Endothelial cell of umbilical vein (primary cell): Measurements from ENCODE around the gene OR2L2. TPM values are rescaled to one million over a fixed set of nuclear protein-coding genes. Genes with fewer than 3 reads are reported as not detected.

ENCODE experiments used
- Bru-seq: library from RNA; stranded (reverse); fragments of 400-500 nt; gene quantifications from one replicate; lab custom pipeline; 2021; lab: Mats Ljungman, UMichigan
- BruChase-seq, 2 experiments: library from RNA; stranded (reverse); fragments of 400-500 nt; gene quantifications; one replicate each; lab custom pipeline; 2021; lab: Mats Ljungman, UMichigan
- BruUV-seq: library from RNA; stranded (reverse); fragments of 400-500 nt; replicated peaks from 2 replicates; lab custom pipeline; 2021; lab: Mats Ljungman, UMichigan
- CTCF ChIA-PET: fragments of 300-600, 350-600 bp; sonication (Branson Sonifier 250); formaldehyde crosslinking; loops from one replicate; lab custom pipeline; 2021; ENCODE audit warnings: antibody characterized with exemption, inconsistent platforms; lab: Charles Lee
- POLR2A ChIA-PET: fragments of 300-600, 350-600 bp; sonication (Branson Sonifier 250); formaldehyde crosslinking; loops from one replicate; lab custom pipeline; 2021; ENCODE audit warnings: antibody characterized with exemption, inconsistent platforms; lab: Charles Lee
- DNase-seq: peaks from one replicate; pipeline ENCODE4 v3.0.0-alpha.2; 2011; ENCODE audit warnings: low read depth, low spot score
- FAIRE-seq: peaks from 2 replicates; lab custom pipeline; 2011; peaks lifted over from hg19 to GRCh38; lab: Jason Lieb, UNC
- H2AFZ ChIP-seq: 2 replicates; pipeline ENCODE4 v1.6.0; 2012; ENCODE audit warnings: low read depth, low read length, control low read depth, inconsistent platforms
- H3K27ac ChIP-seq: 2 replicates; pipeline ENCODE4 v1.5.1; 2011; ENCODE audit warnings: low read depth, mild to moderate bottlenecking, control low read depth, low read length, moderate library complexity; ENCODE audit not compliant: insufficient read depth
- H3K27me3 ChIP-seq, 2 experiments: 2 replicates each; pipeline versions ENCODE4 v1.6.0 to v1.6.1; 2011; ENCODE audit warnings: low read length in 2 of 2, mixed read lengths in 1 of 2; ENCODE audit not compliant: control insufficient read depth in 2 of 2, insufficient read depth in 2 of 2
- H3K36me3 ChIP-seq, 2 experiments: 2 replicates in 1 of 2; 3 replicates in 1 of 2; pipeline ENCODE4 v1.5.1; 2011; ENCODE audit warnings: low read length in 2 of 2, mild to moderate bottlenecking in 1 of 2, moderate library complexity in 1 of 2; ENCODE audit not compliant: control insufficient read depth in 2 of 2, insufficient read depth in 2 of 2; ENCODE audit errors: extremely low read depth in 1 of 2
- H3K4me1 ChIP-seq: 3 replicates; pipeline ENCODE4 v1.5.1; 2011; ENCODE audit warnings: mild to moderate bottlenecking, low read length; ENCODE audit not compliant: control insufficient read depth, insufficient read depth; ENCODE audit errors: extremely low read depth
- H3K4me2 ChIP-seq: 2 replicates; pipeline ENCODE4 v1.6.1; 2011; ENCODE audit warnings: low read length, control low read depth, mixed read lengths; ENCODE audit not compliant: insufficient read depth
- H3K4me3 ChIP-seq, 3 experiments: fragments of 200-600 bp in 1 of 3; sonication (generic), shearing (Covaris generic) in 1 of 3; replicated peaks in 1 of 3; 2 replicates each; pipeline ENCODE4 v1.5.1; 2011 to 2016; ENCODE audit warnings: control low read depth in 3 of 3, low read length in 3 of 3, mild to moderate bottlenecking in 2 of 3, inconsistent platforms in 1 of 3, low read depth in 1 of 3, moderate library complexity in 1 of 3; ENCODE audit not compliant: insufficient read depth in 1 of 3
- H3K79me2 ChIP-seq: 2 replicates; pipeline ENCODE4 v1.6.0; 2012; ENCODE audit warnings: low read length, inconsistent platforms; ENCODE audit not compliant: control insufficient read depth, insufficient read depth
- H3K9ac ChIP-seq: replicated peaks from 2 replicates; pipeline ENCODE3; 2011; ENCODE audit warnings: low read length, control low read depth; ENCODE audit not compliant: insufficient read depth; ENCODE audit errors: extremely low read depth
- H3K9me1 ChIP-seq: replicated peaks from 3 replicates; pipeline ENCODE4 v1.6.0; 2011; ENCODE audit warnings: mild to moderate bottlenecking, low read length; ENCODE audit not compliant: control insufficient read depth, insufficient read depth; ENCODE audit errors: extremely low read depth
- H3K9me3 ChIP-seq: replicated peaks from 2 replicates; pipeline ENCODE4 v1.5.1; 2012; ENCODE audit warnings: low read length, inconsistent platforms; ENCODE audit not compliant: control insufficient read depth, insufficient read depth
- H4K20me1 ChIP-seq: replicated peaks from 2 replicates; pipeline ENCODE3; 2011; ENCODE audit warnings: mild to moderate bottlenecking, low read length; ENCODE audit not compliant: control insufficient read depth, insufficient read depth; ENCODE audit errors: extremely low read depth
- CTCF ChIP-seq, 2 donors: IDR thresholded peaks; 1 replicate in 1 of 2; 2 replicates in 1 of 2; pipeline ENCODE4 v1.5.1; 2011; ENCODE audit warnings: low read length in 2 of 2, mild to moderate bottlenecking in 2 of 2, moderate library complexity in 2 of 2, control low read depth in 1 of 2, inconsistent platforms in 1 of 2, low read depth in 1 of 2; ENCODE audit not compliant: insufficient read depth in 1 of 2; ENCODE audit errors: extremely low read depth in 1 of 2
- EZH2 ChIP-seq: IDR thresholded peaks from 2 replicates; pipeline ENCODE4 v1.6.1; 2012; ENCODE audit warnings: borderline replicate concordance, low read depth, mild to moderate bottlenecking, moderate library complexity, low read length, inconsistent platforms; ENCODE audit not compliant: severe bottlenecking
- FOS ChIP-seq: IDR thresholded peaks from 2 replicates; pipeline ENCODE4 v1.6.1; 2011; ENCODE audit warnings: mild to moderate bottlenecking, low read length, moderate library complexity, borderline replicate concordance; ENCODE audit not compliant: insufficient read depth
- GATA2 ChIP-seq: IDR thresholded peaks from 2 replicates; pipeline ENCODE4 v1.7.0; 2011; ENCODE audit warnings: low read depth, mild to moderate bottlenecking, moderate library complexity, mixed read lengths, low read length; ENCODE audit not compliant: insufficient read length, insufficient read depth
- JUN ChIP-seq: IDR thresholded peaks from 2 replicates; pipeline ENCODE4 v1.6.1; 2011; ENCODE audit warnings: borderline replicate concordance, low read depth; ENCODE audit not compliant: insufficient read length, insufficient read depth
- MAX ChIP-seq: IDR thresholded peaks from 2 replicates; pipeline ENCODE4 v1.6.1; 2011; ENCODE audit not compliant: insufficient read depth, insufficient read length
- MYC ChIP-seq: IDR thresholded peaks from one replicate; pipeline ENCODE4 v1.6.1; 2011; ENCODE audit warnings: mild to moderate bottlenecking, low read depth, low read length
- POLR2A ChIP-seq: IDR thresholded peaks from 2 replicates; pipeline ENCODE4 v1.6.1; 2012; ENCODE audit warnings: low read depth, mild to moderate bottlenecking, control low read depth, low read length
- POLR2AphosphoS5 ChIP-seq: IDR thresholded peaks from 2 replicates; pipeline ENCODE4 v1.6.1; 2012; ENCODE audit warnings: low read depth, mild to moderate bottlenecking, control low read depth, low read length, moderate library complexity; ENCODE audit not compliant: insufficient read depth
- dilution Hi-C: fragments of 300-500 bp; cut with MboI; formaldehyde crosslinking; loops from one replicate; pipeline ENCODE4 v1.15.0; 2019; ENCODE audit warnings: low sequenced_read_pairs; ENCODE audit not compliant: extremely low pct_ligation_motif_present
- intact Hi-C: fragments of 100-400 bp; cut with micrococcal nuclease; formaldehyde crosslinking; loops from one replicate; pipeline ENCODE4 v1.10.0; 2022
- long read RNA-seq: library from polyadenylated mRNA; stranded (forward); transcript quantifications from one replicate; pipeline ENCODE4 v2.0.0, GENCODE V29; 2021
- polyA minus RNA-seq, 3 experiments: library from RNA; depleted of rRNA, polyadenylated mRNA; stranded (reverse); fragments of >200 nt; gene quantifications; 1 replicate in 1 of 3; 2 replicates in 2 of 3; pipeline ENCODE4 v1.2.3, GENCODE V29; 2011
- polyA plus RNA-seq, 4 experiments: library from polyadenylated mRNA; depleted of rRNA in 3 of 4; stranded (reverse) in 3 of 4; unstranded in 1 of 4; fragments of >200 nt; gene quantifications; 2 replicates each; pipeline versions ENCODE4 v1.2.1 to v1.2.3, GENCODE V29; 2011 to 2012; ENCODE audit warnings: missing spikeins in 1 of 4
- total RNA-seq: library from RNA; stranded (reverse); gene quantifications from 2 replicates; pipeline ENCODE4 v1.2.3, GENCODE V29; 2021

OR2L2 gene
- total RNA-seq (0.07 TPM in 1 of 2 replicates, not detected in the other), polyA plus RNA-seq (not detected in 2 replicates), polyA minus RNA-seq (0.06 and 0.49 TPM in 2 replicates), Bru-seq, nascent RNA (percentile 10 among the genes with signal in this experiment), BruChase-seq, experiment 1, labeled RNA remaining after a 6-hour chase (not detected), BruChase-seq, experiment 2, labeled RNA remaining after a 2-hour chase (percentile 13 among the genes with signal in this experiment)
- not detected in 2 replicates for polyA plus RNA-seq (2011; cell fraction: cytosol; rRNA removed)
- polyA plus RNA-seq (2011; cell fraction: nucleus; rRNA removed) = 0.13 and 0.24 TPM in 2 replicates
- polyA plus RNA-seq (2012) = 0.05 TPM in 1 of 2 replicates, not detected in the other
- polyA minus RNA-seq (2011; cell fraction: cytosol; rRNA and poly(A)+ RNA removed) = not detected
- 0.34 and 0.43 TPM in 2 replicates for polyA minus RNA-seq (2011; cell fraction: nucleus; rRNA and poly(A)+ RNA removed)
- long read RNA-seq = 0 reads

GRCh38 chr1:248029770-248030169 is at the start of gene OR2L2:
OR2L2 (plus strand) TSS chr1:248030070; CDS start chr1:248038268, 8,198 bp downstream.
- no peaks in the 10 kb centered on the region for H4K20me1 ChIP-seq
- no peaks in the 10 kb centered on the region for H3K27me3 ChIP-seq
- ChIA-PET CTCF (no interaction called here), POLR2A (no interaction called here)
- DNase-seq (no peak), FAIRE-seq (no peak)
- no peak within 1 kb of the TSS for H3K27ac ChIP-seq
- intact Hi-C loops (no loop called here), dilution Hi-C loops (no loop called here)
- no peak within 1 kb of the TSS for H2AFZ ChIP-seq
- H3K4me3 ChIP-seq = no peak within 1 kb of the TSS
- no peaks in the 10 kb centered on the region for H3K9me1 ChIP-seq
- no peaks in the 10 kb centered on the region for H3K36me3 ChIP-seq
- BruUV-seq = no TSS peak
- no peaks in the 10 kb centered on the region for H3K9me3 ChIP-seq
- no peaks in the 10 kb centered on the region for H3K4me1 ChIP-seq
- H3K79me2 ChIP-seq = no peaks in the 10 kb centered on the region
- no peak within 1 kb of the TSS for H3K9ac ChIP-seq
- TF ChIP-seq POLR2AphosphoS5 = no peak
- TF ChIP-seq CTCF (IDR thresholded peaks at IDR 0.05; ENCODE audit: extremely low read depth in 1 of 2, insufficient read depth in 1 of 2, low read depth in 1 of 2, low read length in 2 of 2) = no peak
- TF ChIP-seq POLR2A = no peak
- no peak for TF ChIP-seq MAX
- TF ChIP-seq EZH2 = no peak
- TF ChIP-seq FOS = no peak
- no peak for TF ChIP-seq GATA2
- no peak for TF ChIP-seq JUN
- no peak for TF ChIP-seq MYC
- no peak within 1 kb of the TSS for H3K4me2 ChIP-seq
